Esophagus squamous epithelium (tissue), 5 donors: Measurements from ENCODE around the gene HECTD4. TPM values are rescaled to one million over a fixed set of nuclear protein-coding genes. Genes with fewer than 3 reads are reported as not detected.

ENCODE experiments used
- DNase-seq: peaks from one replicate; lab custom pipeline; 2025; lab: John Stamatoyannopoulos, UW
- H3K27ac ChIP-seq, 4 donors: fragments of 200-600 bp; sonication (generic); one replicate each; pipeline ENCODE4 v1.5.1; 2016 to 2019; ENCODE audit warnings: mild to moderate bottlenecking in 1 of 4
- H3K27me3 ChIP-seq, 4 donors: fragments of 200-600 bp; sonication (generic); 1 replicate in 3 of 4; 2 replicates in 1 of 4; pipeline versions ENCODE4 v1.5.1 to v1.6.0; 2017 to 2021; ENCODE audit warnings: antibody characterized with exemption in 1 of 4
- H3K36me3 ChIP-seq, 3 donors: fragments of 200-600 bp; sonication (generic); one replicate each; pipeline ENCODE4 v1.5.1; 2016 to 2019
- H3K4me1 ChIP-seq, 3 donors: fragments of 200-600 bp; sonication (generic); one replicate each; pipeline ENCODE4 v1.5.1; 2017 to 2019
- H3K4me3 ChIP-seq, 4 donors: fragments of 200-600 bp; sonication (generic); 1 replicate in 3 of 4; 2 replicates in 1 of 4; pipeline ENCODE4 v1.5.1; 2016 to 2019; ENCODE audit warnings: mild to moderate bottlenecking in 2 of 4, moderate library complexity in 1 of 4
- H3K9me3 ChIP-seq, 3 donors: fragments of 200-600 bp; sonication (generic); one replicate each; pipeline ENCODE4 v1.5.1; 2016 to 2019
- POLR2A ChIP-seq, 4 donors: fragments of 450-650 bp; IDR thresholded peaks; one replicate each; pipeline ENCODE4 v1.6.1; 2017; ENCODE audit warnings: antibody characterized with exemption in 4 of 4, mild to moderate bottlenecking in 4 of 4, moderate library complexity in 3 of 4
- WGBS, 2 donors: methylation state at CpG; one replicate each; pipeline ENCODE4 v1.1.5; 2018; 5-methylcytosine and 5-hydroxymethylcytosine counted together
- intact Hi-C: fragments of 100-400 bp; cut with DNase I; formaldehyde crosslinking; loops from one replicate; pipeline ENCODE4 v1.15.0; 2022
- total RNA-seq, 4 donors: library from RNA; depleted of rRNA; stranded (reverse); fragments of >200 nt; gene quantifications; one replicate each; pipeline ENCODE4 v1.1.0, GENCODE V29; 2016
- TF ChIP-seq, protein P1 (sequence below), 6 experiments: fragments of 450-650 bp in 4 of 6; fragments of 200-600 bp in 2 of 6; sonication (generic) in 2 of 6; IDR thresholded peaks; one replicate each; pipeline ENCODE4 v1.5.1; 2016 to 2019; ENCODE audit warnings: antibody characterized with exemption in 6 of 6, mild to moderate bottlenecking in 4 of 6, moderate library complexity in 4 of 6
- donor health status: DM: yes; HTN: yes; CAD: no.

The HECTD4 gene
- total RNA-seq, 4 donors from 2014 or later: 15.4 to 53.4 (median 33.4) TPM

DNA sequence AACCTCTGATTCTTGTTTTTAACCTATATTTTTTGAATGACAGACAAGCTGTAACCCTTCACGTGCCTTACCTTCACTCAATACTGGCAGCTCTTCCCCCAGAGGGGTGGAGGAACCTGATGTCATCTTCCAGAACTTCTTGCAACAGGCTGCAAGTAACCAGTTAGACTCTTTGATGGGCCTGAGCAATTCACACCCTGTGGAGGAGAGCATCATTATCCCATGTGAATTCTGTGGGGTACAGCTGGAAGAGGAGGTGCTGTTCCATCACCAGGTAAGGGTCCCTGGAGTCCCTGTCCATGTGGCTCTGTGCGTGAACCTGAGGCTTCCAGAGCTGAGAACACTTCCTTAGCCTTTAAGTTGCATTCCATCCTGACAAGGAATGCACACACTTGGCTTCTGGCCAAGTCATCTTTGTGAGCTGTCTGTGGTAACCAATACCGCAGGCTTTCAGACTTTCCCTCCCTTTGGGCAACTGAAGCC is 234.2 kb downstream of the HECTD4 start:
- H3K27ac ChIP-seq: peak overlapping the region in 1 of 4 donors; percentile 62

DNA sequence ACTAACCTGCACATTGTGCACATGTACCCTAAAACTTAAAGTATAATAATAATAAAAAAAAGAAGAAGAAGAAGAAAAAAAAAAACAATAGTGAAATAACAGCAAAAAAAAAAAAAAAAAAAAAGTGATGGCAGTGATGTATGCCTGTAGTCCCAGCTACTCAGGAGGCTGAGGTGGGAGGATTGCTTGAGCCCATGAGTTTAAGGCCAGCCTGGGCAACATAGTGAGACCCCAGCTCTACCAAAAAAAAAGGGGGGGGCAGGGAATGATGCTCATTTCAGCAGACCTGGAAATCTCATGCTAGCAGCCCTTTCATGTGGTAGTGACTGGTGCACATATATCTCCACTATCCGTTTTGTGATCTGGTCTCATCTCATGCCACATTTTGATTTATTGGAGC is 236.1 kb downstream of the HECTD4 start:
- no peak for DNase-seq
- Histone ChIP-seq H3K36me3 (peaks cover 25 to 99% (median 60%) of the 10 kb centered on the region in 3 donors), H3K4me3 (no peak overlapping the region), H3K27ac (no peak overlapping the region), H3K27me3 (no peaks in the 10 kb centered on the region), H3K4me1 (peaks cover 0 to 25% (median 0%) of the 10 kb centered on the region in 3 donors), H3K9me3 (no peaks in the 10 kb centered on the region)
- WGBS, 2 donors: 100% methylated on average over 1 of the region's 1 CpG
- intact Hi-C loops: no loop called here
- TF ChIP-seq POLR2A (IDR thresholded peaks at IDR 0.05): no peak
- TF ChIP-seq, protein P1, sequence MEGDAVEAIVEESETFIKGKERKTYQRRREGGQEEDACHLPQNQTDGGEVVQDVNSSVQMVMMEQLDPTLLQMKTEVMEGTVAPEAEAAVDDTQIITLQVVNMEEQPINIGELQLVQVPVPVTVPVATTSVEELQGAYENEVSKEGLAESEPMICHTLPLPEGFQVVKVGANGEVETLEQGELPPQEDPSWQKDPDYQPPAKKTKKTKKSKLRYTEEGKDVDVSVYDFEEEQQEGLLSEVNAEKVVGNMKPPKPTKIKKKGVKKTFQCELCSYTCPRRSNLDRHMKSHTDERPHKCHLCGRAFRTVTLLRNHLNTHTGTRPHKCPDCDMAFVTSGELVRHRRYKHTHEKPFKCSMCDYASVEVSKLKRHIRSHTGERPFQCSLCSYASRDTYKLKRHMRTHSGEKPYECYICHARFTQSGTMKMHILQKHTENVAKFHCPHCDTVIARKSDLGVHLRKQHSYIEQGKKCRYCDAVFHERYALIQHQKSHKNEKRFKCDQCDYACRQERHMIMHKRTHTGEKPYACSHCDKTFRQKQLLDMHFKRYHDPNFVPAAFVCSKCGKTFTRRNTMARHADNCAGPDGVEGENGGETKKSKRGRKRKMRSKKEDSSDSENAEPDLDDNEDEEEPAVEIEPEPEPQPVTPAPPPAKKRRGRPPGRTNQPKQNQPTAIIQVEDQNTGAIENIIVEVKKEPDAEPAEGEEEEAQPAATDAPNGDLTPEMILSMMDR (IDR thresholded peaks at IDR 0.05): no peak

More for the DNA sequence above, 234.2 kb downstream of the HECTD4 start:
- no peaks in the 10 kb centered on the region for H3K27me3 ChIP-seq
- WGBS, 2 donors: 79 to 81% methylated on average over 2 to 3 of the region's 3 CpGs
- peaks cover 38 to 99% (median 62%) of the 10 kb centered on the region in 3 donors for H3K36me3 ChIP-seq
- H3K9me3 ChIP-seq: no peaks in the 10 kb centered on the region
- no peak overlapping the region for H3K4me3 ChIP-seq
- no peak for TF ChIP-seq POLR2A (IDR thresholded peaks at IDR 0.05)
- TF ChIP-seq, protein P1 (IDR thresholded peaks at IDR 0.05): no peak
- intact Hi-C loops: no loop called here
- no peak for DNase-seq
- peaks cover 0 to 25% (median 0%) of the 10 kb centered on the region in 3 donors for H3K4me1 ChIP-seq

DNA sequence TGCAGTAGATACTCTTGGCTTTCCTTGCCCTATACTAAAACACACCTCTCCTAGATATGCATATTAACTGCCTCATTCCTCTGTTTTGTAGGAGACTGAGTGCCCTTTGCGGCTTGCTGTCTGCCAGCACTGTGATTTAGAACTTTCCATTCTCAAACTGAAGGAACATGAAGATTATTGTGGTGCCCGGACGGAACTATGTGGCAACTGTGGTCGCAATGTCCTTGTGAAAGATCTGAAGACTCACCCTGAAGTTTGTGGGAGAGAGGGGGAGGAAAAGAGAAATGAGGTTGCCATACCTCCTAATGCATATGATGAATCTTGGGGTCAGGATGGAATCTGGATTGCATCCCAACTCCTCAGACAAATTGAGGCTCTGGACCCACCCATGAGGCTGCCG is 241.5 kb downstream of the HECTD4 start:
- H3K4me3 ChIP-seq: no peak overlapping the region
- intact Hi-C loops: no loop called here
- peaks cover 0 to 16% (median 0%) of the 10 kb centered on the region in 3 donors for H3K4me1 ChIP-seq
- WGBS, 2 donors: 78 to 91% methylated on average over 4 to 5 of the region's 5 CpGs
- H3K9me3 ChIP-seq: no peaks in the 10 kb centered on the region
- no peaks in the 10 kb centered on the region for H3K27me3 ChIP-seq
- DNase-seq: no peak
- H3K27ac ChIP-seq: no peak overlapping the region
- no peak for TF ChIP-seq POLR2A (IDR thresholded peaks at IDR 0.05)
- TF ChIP-seq, protein P1 (IDR thresholded peaks at IDR 0.05): no peak
- H3K36me3 ChIP-seq: peaks cover 5 to 100% (median 65%) of the 10 kb centered on the region in 3 donors

DNA sequence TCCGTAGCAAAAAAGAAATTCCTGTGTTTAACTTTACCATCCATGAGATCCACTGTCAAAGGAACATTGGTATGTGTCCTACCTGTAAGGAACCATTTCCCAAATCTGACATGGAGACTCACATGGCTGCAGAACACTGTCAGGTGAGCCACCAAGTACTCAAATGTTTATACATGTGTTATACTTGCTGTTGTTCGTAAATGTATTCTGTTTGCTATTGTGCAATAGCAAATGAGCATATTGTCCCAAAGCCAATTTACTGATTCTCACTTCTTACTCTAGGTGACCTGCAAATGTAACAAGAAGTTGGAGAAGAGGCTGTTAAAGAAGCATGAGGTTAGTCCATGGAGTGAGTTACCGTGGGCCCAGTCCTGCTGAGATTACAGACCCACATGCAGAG is 247.5 kb downstream of the HECTD4 start:
- TF ChIP-seq POLR2A (IDR thresholded peaks at IDR 0.05): no peak
- TF ChIP-seq, protein P1 (IDR thresholded peaks at IDR 0.05): no peak
- no peak for DNase-seq
- H3K4me1 ChIP-seq: peaks cover 12 to 73% (median 23%) of the 10 kb centered on the region in 3 donors
- no peaks in the 10 kb centered on the region for H3K9me3 ChIP-seq
- no peak overlapping the region for H3K4me3 ChIP-seq
- WGBS, 2 donors: 40 to 75% methylated on average over 3 of the region's 3 CpGs
- intact Hi-C loops: no loop called here
- H3K27ac ChIP-seq: peak overlapping the region in 3 of 4 donors; percentile 57 to 66 (median 58)
- H3K27me3 ChIP-seq: no peaks in the 10 kb centered on the region
- H3K36me3 ChIP-seq: peaks cover 9 to 69% (median 31%) of the 10 kb centered on the region in 3 donors

DNA sequence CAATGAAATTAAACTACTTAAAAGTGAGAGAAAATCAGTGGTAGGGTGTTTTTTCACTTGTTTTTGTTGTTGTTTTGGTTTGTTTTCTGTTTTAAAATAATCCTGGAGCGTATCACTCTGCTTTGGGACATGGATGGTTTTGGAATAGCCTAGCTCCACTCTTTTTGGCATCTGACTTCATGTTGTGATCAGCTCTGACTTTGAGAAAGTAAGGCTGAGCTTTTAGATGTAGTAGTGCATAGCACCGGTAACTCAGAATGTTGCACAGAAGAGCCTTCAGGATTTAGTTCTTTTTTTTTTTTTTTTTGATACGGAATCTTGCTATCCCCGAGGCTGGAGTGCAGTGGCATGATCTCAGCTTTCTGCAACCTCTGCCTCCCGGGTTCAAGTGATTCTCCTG is 248.8 kb downstream of the HECTD4 start:
- peaks cover 9 to 55% (median 25%) of the 10 kb centered on the region in 3 donors for H3K36me3 ChIP-seq
- H3K9me3 ChIP-seq: no peaks in the 10 kb centered on the region
- peaks cover 19 to 84% (median 36%) of the 10 kb centered on the region in 3 donors for H3K4me1 ChIP-seq
- no peak for TF ChIP-seq POLR2A (IDR thresholded peaks at IDR 0.05)
- TF ChIP-seq, protein P1 (IDR thresholded peaks at IDR 0.05): no peak
- intact Hi-C loops: no loop called here
- DNase-seq: no peak
- H3K27ac ChIP-seq: peak overlapping the region in 1 of 4 donors; percentile 12
- no peaks in the 10 kb centered on the region for H3K27me3 ChIP-seq
- H3K4me3 ChIP-seq: no peak overlapping the region
- WGBS, 2 donors: 87 to 97% methylated on average over 5 of the region's 5 CpGs
